GM18951 (cell line): ENCODE measurements around the gene HDAC9.

ENCODE experiments used
- POLR2A ChIP-seq: IDR thresholded peaks from 4 replicates; pipeline ENCODE4 v1.6.1; 2011; ENCODE audit warnings: mild to moderate bottlenecking; ENCODE audit not compliant: insufficient read length, insufficient read depth; ENCODE audit errors: extremely low read depth
- in situ Hi-C: fragments of 300-500 bp; cut with MboI; formaldehyde crosslinking; loops from one replicate; pipeline ENCODE4 v1.12.0; 2022; ENCODE audit warnings: low sequenced_read_pairs, mixed read lengths, inconsistent platforms; ENCODE audit not compliant: unreplicated experiment

HDAC9 gene

GRCh38 chr7:18755793-18756192 lies 260.2 kb downstream of the HDAC9 start:
- in situ Hi-C loops: no loop called here
- TF ChIP-seq POLR2A: no peak

GRCh38 chr7:18756378-18757050 lies 261.0 kb downstream of the HDAC9 start:
- in situ Hi-C loops: no loop called here
- no peak for TF ChIP-seq POLR2A

- in situ Hi-C loops: no loop called here
- TF ChIP-seq POLR2A: no peak
Measured at GRCh38 chr7:18760046-18760445, 264.5 kb downstream of the HDAC9 start.

GRCh38 chr7:18760631-18761445 lies 265.3 kb downstream of the HDAC9 start:
- in situ Hi-C loops: no loop called here
- TF ChIP-seq POLR2A: no peak

- in situ Hi-C loops: no loop called here
Measured at GRCh38 chr7:18762189-18762588, 266.6 kb downstream of the HDAC9 start.

GRCh38 chr7:18768256-18768655 lies 272.7 kb downstream of the HDAC9 start:
- TF ChIP-seq POLR2A: no peak
- in situ Hi-C loops: no loop called here

More at GRCh38 chr7:18762189-18762588, 266.6 kb downstream of the HDAC9 start:
- TF ChIP-seq POLR2A: no peak

GRCh38 chr7:18770154-18770811 lies 274.7 kb downstream of the HDAC9 start:
- in situ Hi-C loops: no loop called here
- TF ChIP-seq POLR2A: no peak

- TF ChIP-seq POLR2A: no peak
- in situ Hi-C loops: no loop called here
Measured at GRCh38 chr7:18770822-18771221, 275.3 kb downstream of the HDAC9 start.

- in situ Hi-C loops: no loop called here
- TF ChIP-seq POLR2A: no peak
Measured at GRCh38 chr7:18771834-18772566, 276.5 kb downstream of the HDAC9 start.

- in situ Hi-C loops: no loop called here
- TF ChIP-seq POLR2A: no peak
Measured at GRCh38 chr7:18772567-18772965, 277.0 kb downstream of the HDAC9 start.

GRCh38 chr7:18777314-18777713 lies 281.8 kb downstream of the HDAC9 start:
- no peak for TF ChIP-seq POLR2A
- in situ Hi-C loops: no loop called here

- in situ Hi-C loops: no loop called here
- no peak for TF ChIP-seq POLR2A
Measured at GRCh38 chr7:18778594-18778993, 283.0 kb downstream of the HDAC9 start.

- TF ChIP-seq POLR2A: no peak
- in situ Hi-C loops: no loop called here
Measured at GRCh38 chr7:18780266-18780665, 284.7 kb downstream of the HDAC9 start.

GRCh38 chr7:18780938-18781337 lies 285.4 kb downstream of the HDAC9 start:
- in situ Hi-C loops: no loop called here
- no peak for TF ChIP-seq POLR2A
